Measurements from ENCODE around the gene NANOS2.

The NANOS2 gene

DNA sequence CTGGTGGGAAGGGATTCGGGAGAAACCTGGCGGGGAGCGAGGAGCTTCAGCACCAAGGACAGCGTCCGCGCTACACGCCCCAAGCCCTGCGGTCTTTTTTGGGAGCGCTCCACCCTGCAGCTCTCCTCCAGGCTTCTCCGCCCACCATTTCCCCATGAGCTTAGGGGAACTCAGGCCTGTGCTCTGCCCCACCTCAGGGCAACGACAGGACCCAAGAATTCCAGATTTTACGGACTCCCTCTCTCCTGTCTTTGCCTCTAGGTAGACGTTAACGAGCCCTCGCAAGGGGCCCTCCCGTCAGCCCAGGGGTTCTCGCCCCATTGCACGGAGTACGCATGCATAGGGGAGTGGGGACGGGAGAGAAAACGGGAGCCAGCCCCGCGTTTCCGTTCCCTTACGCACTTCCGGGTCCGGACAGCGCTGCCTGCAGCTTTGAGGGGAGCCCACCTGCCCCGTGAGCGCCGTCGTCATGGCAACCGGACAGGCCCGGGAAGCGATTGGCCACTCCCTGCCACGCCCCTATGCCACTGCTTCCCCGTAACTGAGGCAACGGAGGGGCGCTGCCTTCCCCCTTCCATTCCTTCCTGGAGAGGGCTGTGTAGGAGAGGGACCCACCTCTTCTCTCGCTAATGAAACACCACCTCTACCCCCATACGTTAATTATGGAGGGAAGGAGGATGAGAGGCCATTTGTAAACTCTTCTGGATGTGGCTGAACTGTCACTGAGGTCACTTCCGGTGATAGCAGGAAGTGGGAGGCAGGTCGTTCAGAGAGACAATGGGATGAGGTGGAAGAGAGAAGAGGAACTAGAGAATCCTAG lies 38.3 kb upstream of the NANOS2 start:
- H3K36me3 ChIP-seq (ENCODE audit: control insufficient read depth in 2 of 2, insufficient read depth in 2 of 2, low read length in 2 of 2), result no peaks in the 10 kb centered on the region
- peaks cover 9 to 25% of the 10 kb centered on the region in 2 donors for H3K27me3 ChIP-seq (ENCODE audit: control insufficient read depth in 1 of 2, insufficient read depth in 2 of 2, low read length in 2 of 2)
- no peak overlapping the region for H3K9ac ChIP-seq (ENCODE audit: low read length in 2 of 2)
- H3K4me1 ChIP-seq (ENCODE audit: control insufficient read depth, insufficient read depth, low read length), result no peaks in the 10 kb centered on the region
- H3K27ac ChIP-seq (ENCODE audit: low read length), result no peak overlapping the region
- H3K4me3 ChIP-seq (ENCODE audit: low read length in 2 of 2), result no peak overlapping the region
- H3K9me3 ChIP-seq (ENCODE audit: control insufficient read depth in 2 of 2, low read length in 2 of 2), result peaks cover 0 to 2% of the 10 kb centered on the region in 2 donors

DNA sequence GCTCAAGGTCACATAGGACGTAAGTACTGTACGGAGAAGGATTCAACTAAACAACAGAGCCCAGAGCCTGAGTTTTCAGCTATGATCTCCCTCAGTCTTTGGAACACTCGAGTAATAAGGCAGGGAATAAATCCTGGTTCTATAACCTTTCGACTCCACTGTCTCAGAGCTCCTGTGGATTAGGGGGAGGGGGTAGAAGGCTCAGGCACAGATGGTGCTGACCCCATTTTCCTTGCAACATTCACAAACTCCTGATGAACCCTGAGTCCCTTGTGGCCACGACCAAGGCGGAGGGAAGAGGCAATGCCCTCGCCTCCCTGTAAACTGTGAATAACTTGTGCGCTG lies 37.7 kb upstream of the NANOS2 start:
- no peak overlapping the region for H3K9ac ChIP-seq (ENCODE audit: low read length in 2 of 2)
- no peak overlapping the region for H3K4me3 ChIP-seq (ENCODE audit: low read length in 2 of 2)
- no peaks in the 10 kb centered on the region for H3K4me1 ChIP-seq (ENCODE audit: control insufficient read depth, insufficient read depth, low read length)
- peaks cover 0 to 2% of the 10 kb centered on the region in 2 donors for H3K9me3 ChIP-seq (ENCODE audit: control insufficient read depth in 2 of 2, low read length in 2 of 2)
- no peak overlapping the region for H3K27ac ChIP-seq (ENCODE audit: low read length)
- H3K27me3 ChIP-seq (ENCODE audit: control insufficient read depth in 1 of 2, insufficient read depth in 2 of 2, low read length in 2 of 2), result peaks cover 9 to 25% of the 10 kb centered on the region in 2 donors
- H3K36me3 ChIP-seq (ENCODE audit: control insufficient read depth in 2 of 2, insufficient read depth in 2 of 2, low read length in 2 of 2), result no peaks in the 10 kb centered on the region

DNA sequence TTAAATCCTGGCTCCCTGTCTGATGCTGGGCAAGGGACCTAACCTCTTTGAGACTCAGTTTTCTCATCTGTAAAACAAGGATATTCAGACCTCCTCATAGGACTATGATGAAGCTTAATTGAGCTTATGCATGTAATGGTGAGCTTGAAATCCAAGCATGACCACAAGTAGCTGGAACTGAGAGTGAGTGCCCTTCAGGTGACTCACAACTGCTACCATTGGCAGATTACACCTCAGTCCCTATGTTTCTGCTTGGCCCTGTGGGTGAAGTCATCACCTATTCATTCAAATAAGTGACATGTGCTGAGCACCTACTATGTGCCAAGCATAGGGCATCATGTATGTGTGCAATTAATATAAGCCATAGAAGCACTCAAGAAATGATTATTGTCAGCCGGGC lies 33.3 kb upstream of the NANOS2 start:
- Histone ChIP-seq H3K9me3 (ENCODE audit: control insufficient read depth in 2 of 2, low read length in 2 of 2) (no peaks in the 10 kb centered on the region), H3K9ac (ENCODE audit: low read length in 2 of 2) (no peak overlapping the region), H3K27me3 (ENCODE audit: control insufficient read depth in 1 of 2, insufficient read depth in 2 of 2, low read length in 2 of 2) (peaks cover 4 to 11% of the 10 kb centered on the region in 2 donors), H3K4me1 (ENCODE audit: control insufficient read depth, insufficient read depth, low read length) (no peaks in the 10 kb centered on the region), H3K36me3 (ENCODE audit: control insufficient read depth in 2 of 2, insufficient read depth in 2 of 2, low read length in 2 of 2) (no peaks in the 10 kb centered on the region), H3K27ac (ENCODE audit: low read length) (no peak overlapping the region), H3K4me3 (ENCODE audit: low read length in 2 of 2) (no peak overlapping the region)

DNA sequence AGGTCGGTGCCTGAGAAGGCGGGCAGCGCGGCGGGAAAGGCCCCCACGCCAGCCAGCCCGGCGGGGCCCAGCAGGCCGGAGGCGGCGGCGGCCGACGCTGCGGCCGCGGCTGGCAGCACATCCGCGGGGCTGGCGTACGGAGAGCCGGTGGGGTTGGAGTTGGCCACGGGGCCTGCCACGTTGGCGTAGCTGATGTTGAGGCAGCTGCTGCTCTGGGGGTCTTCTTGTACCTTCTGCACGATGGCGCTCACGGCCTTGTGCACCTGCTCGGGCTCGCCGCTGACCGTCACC lies 25.9 kb upstream of the NANOS2 start:
- Histone ChIP-seq H3K9me3 (ENCODE audit: control insufficient read depth in 2 of 2, low read length in 2 of 2) (peaks cover 0 to 2% of the 10 kb centered on the region in 2 donors), H3K27ac (ENCODE audit: low read length) (no peak overlapping the region), H3K36me3 (ENCODE audit: control insufficient read depth in 2 of 2, insufficient read depth in 2 of 2, low read length in 2 of 2) (peaks cover 0 to 2% of the 10 kb centered on the region in 2 donors), H3K9ac (ENCODE audit: low read length in 2 of 2) (no peak overlapping the region), H3K4me3 (ENCODE audit: low read length in 2 of 2) (no peak overlapping the region), H3K4me1 (ENCODE audit: control insufficient read depth, insufficient read depth, low read length) (no peaks in the 10 kb centered on the region), H3K27me3 (ENCODE audit: control insufficient read depth in 1 of 2, insufficient read depth in 2 of 2, low read length in 2 of 2) (peaks cover 8 to 26% of the 10 kb centered on the region in 2 donors)

DNA sequence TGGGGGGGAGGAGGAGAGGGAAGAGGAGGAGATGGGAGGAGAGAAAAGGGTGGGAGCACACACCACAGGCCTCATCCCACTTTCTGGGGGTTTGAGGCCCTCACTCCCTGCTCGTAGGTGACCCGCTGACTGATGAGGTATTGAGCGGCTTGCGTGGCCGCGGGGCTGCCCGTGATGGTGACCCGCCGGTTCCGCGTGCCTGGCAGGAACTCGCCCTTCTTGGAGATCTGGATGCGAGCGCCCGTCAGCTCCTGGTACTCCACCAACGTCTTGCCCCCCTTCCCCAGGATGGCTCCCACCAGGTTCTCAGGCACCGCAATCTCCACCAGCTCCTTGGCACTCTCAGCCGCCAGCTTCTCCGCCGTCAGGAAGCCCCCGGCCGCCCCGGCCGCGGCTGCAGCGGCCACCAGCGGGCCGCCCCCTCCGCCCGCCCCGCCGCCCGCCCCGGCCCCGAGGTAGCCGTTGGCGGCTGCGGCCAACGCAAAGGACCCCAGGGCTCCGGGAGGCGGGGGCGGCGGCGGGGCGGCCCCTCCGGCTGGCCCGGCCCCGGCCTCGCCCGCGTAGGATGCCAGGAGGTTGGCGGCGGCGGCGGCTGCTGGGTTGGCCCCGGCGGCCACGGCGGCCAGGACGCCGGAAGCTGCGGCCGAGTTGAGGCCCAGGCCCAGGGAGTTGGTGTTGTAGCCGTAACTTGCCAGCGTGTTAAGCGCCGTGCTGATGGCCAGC lies 25.4 kb upstream of the NANOS2 start:
- Histone ChIP-seq H3K36me3 (ENCODE audit: control insufficient read depth in 2 of 2, insufficient read depth in 2 of 2, low read length in 2 of 2) (peaks cover 0 to 2% of the 10 kb centered on the region in 2 donors), H3K4me1 (ENCODE audit: control insufficient read depth, insufficient read depth, low read length) (no peaks in the 10 kb centered on the region), H3K4me3 (ENCODE audit: low read length in 2 of 2) (no peak overlapping the region), H3K9ac (ENCODE audit: low read length in 2 of 2) (no peak overlapping the region), H3K9me3 (ENCODE audit: control insufficient read depth in 2 of 2, low read length in 2 of 2) (peaks cover 0 to 2% of the 10 kb centered on the region in 2 donors), H3K27me3 (ENCODE audit: control insufficient read depth in 1 of 2, insufficient read depth in 2 of 2, low read length in 2 of 2) (peaks cover 11 to 30% of the 10 kb centered on the region in 2 donors), H3K27ac (ENCODE audit: low read length) (no peak overlapping the region)

DNA sequence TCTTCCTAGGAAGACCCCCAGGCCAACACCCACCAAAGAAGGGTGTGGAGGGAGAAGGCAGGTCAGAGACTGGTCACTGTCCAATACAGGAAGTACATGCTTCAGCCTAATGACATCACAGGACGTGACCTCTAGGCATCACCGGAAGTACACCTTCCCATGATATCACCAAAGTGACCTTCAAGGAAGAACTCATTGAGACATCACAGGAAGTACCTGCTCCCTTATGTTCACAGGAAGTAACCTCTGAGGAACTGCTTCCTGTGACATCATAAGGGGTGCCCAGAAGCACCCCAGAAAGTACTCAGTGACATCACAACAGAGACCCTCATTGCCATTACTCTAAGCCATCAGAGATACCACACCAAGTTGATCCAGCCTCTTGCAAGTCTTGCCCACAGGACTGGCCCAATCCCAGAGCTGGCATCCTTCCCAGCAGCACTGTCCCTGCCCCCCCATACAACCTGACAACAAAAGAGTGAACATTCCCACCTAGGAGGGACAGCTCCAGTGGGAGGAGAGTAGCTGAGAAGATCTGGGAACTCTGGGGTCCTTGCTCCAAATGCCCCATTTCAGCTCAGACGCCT lies 24.2 kb upstream of the NANOS2 start:
- peaks cover 16 to 32% of the 10 kb centered on the region in 2 donors for H3K27me3 ChIP-seq (ENCODE audit: control insufficient read depth in 1 of 2, insufficient read depth in 2 of 2, low read length in 2 of 2)
- no peak overlapping the region for H3K27ac ChIP-seq (ENCODE audit: low read length)
- no peaks in the 10 kb centered on the region for H3K4me1 ChIP-seq (ENCODE audit: control insufficient read depth, insufficient read depth, low read length)
- peaks cover 0 to 2% of the 10 kb centered on the region in 2 donors for H3K9me3 ChIP-seq (ENCODE audit: control insufficient read depth in 2 of 2, low read length in 2 of 2)
- peaks cover 0 to 2% of the 10 kb centered on the region in 2 donors for H3K36me3 ChIP-seq (ENCODE audit: control insufficient read depth in 2 of 2, insufficient read depth in 2 of 2, low read length in 2 of 2)
- no peak overlapping the region for H3K9ac ChIP-seq (ENCODE audit: low read length in 2 of 2)
- no peak overlapping the region for H3K4me3 ChIP-seq (ENCODE audit: low read length in 2 of 2)

DNA sequence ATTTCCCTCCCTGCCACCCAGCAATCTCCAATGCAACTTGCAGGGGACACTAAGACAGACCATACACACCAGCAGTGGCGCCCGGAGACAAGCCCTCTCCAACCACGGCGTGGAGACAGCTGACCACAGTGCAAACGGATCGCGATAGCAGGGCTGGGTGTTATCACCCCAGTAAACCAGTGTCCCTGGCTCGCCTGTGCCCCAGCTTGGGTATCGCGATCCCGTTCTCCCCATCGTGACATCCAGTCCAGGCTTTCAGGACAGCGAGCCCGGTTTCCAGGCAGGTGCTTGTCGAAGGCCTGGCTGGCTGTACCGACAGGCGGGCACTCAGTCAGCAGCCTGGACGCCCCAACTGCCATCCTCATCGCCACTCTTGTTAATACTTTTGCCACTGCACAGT lies 20.7 kb upstream of the NANOS2 start:
- Histone ChIP-seq H3K27me3 (ENCODE audit: control insufficient read depth in 1 of 2, insufficient read depth in 2 of 2, low read length in 2 of 2) (peaks cover 21 to 32% of the 10 kb centered on the region in 2 donors), H3K9me3 (ENCODE audit: control insufficient read depth in 2 of 2, low read length in 2 of 2) (peaks cover 0 to 2% of the 10 kb centered on the region in 2 donors), H3K4me1 (ENCODE audit: control insufficient read depth, insufficient read depth, low read length) (no peaks in the 10 kb centered on the region), H3K9ac (ENCODE audit: low read length in 2 of 2) (no peak overlapping the region), H3K4me3 (ENCODE audit: low read length in 2 of 2) (no peak overlapping the region), H3K27ac (ENCODE audit: low read length) (no peak overlapping the region), H3K36me3 (ENCODE audit: control insufficient read depth in 2 of 2, insufficient read depth in 2 of 2, low read length in 2 of 2) (no peaks in the 10 kb centered on the region)

DNA sequence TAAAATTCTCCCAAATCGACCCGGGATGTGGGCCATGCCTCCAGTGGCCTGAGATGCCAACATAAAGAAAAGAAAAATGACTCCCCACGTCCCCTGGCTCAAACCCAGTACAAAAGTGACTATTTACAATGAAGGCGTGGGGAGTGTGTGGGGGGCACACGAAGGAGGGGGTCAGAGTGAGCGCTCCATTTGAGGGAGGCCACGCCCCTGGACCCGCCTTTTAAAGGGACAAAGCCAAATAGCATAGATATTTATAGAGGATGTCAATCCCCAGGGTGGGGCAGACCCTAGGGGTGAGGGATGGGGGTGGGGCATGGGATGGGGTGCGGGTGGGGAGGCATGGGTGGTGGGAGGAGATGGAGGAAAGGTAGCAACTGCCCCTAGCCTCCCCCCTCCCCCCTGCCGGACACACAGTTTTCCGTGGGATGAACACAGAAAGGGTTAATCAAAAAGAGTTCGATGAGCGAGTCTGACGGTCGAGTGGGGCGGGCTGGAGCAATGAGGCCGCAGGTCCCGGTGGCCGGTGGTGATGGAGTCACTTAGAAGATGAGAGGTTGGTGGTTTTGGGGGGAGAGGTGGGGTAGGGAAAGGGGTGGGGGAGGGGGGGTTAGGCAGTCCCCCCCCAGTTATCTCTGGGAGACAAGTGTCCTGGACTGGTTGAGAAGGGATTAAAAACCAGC lies 20.1 kb upstream of the NANOS2 start:
- no peak overlapping the region for H3K27ac ChIP-seq (ENCODE audit: low read length)
- H3K9ac ChIP-seq (ENCODE audit: low read length in 2 of 2), result no peak overlapping the region
- peaks cover 0 to 2% of the 10 kb centered on the region in 2 donors for H3K9me3 ChIP-seq (ENCODE audit: control insufficient read depth in 2 of 2, low read length in 2 of 2)
- no peak overlapping the region for H3K4me3 ChIP-seq (ENCODE audit: low read length in 2 of 2)
- peaks cover 21 to 31% of the 10 kb centered on the region in 2 donors for H3K27me3 ChIP-seq (ENCODE audit: control insufficient read depth in 1 of 2, insufficient read depth in 2 of 2, low read length in 2 of 2)
- H3K4me1 ChIP-seq (ENCODE audit: control insufficient read depth, insufficient read depth, low read length), result no peaks in the 10 kb centered on the region
- no peaks in the 10 kb centered on the region for H3K36me3 ChIP-seq (ENCODE audit: control insufficient read depth in 2 of 2, insufficient read depth in 2 of 2, low read length in 2 of 2)

DNA sequence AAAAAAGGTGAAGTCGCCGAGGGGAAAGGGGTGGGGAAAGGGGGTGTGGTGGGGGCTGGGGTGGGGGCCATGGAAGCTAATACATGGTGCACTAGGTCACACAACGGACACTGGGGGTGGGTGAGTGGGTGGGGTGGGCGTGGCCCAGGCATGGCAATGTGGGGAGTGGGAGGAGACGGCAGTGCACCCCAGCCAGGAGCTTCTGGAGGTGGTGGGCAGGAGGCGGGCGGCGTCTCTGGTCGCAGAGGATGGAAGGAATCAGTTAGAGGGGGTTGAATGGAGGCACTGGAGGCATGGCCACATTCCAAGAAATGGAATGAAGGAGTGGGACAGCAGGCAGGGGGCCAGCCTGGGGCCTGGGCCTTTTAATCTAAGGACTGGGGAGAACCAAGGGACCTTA lies 19.2 kb upstream of the NANOS2 start:
- Histone ChIP-seq H3K9ac (ENCODE audit: low read length in 2 of 2) (no peak overlapping the region), H3K27ac (ENCODE audit: low read length) (no peak overlapping the region), H3K4me1 (ENCODE audit: control insufficient read depth, insufficient read depth, low read length) (no peaks in the 10 kb centered on the region), H3K4me3 (ENCODE audit: low read length in 2 of 2) (no peak overlapping the region), H3K27me3 (ENCODE audit: control insufficient read depth in 1 of 2, insufficient read depth in 2 of 2, low read length in 2 of 2) (peaks cover 21 to 25% of the 10 kb centered on the region in 2 donors), H3K36me3 (ENCODE audit: control insufficient read depth in 2 of 2, insufficient read depth in 2 of 2, low read length in 2 of 2) (no peaks in the 10 kb centered on the region), H3K9me3 (ENCODE audit: control insufficient read depth in 2 of 2, low read length in 2 of 2) (peaks cover 0 to 2% of the 10 kb centered on the region in 2 donors)

DNA sequence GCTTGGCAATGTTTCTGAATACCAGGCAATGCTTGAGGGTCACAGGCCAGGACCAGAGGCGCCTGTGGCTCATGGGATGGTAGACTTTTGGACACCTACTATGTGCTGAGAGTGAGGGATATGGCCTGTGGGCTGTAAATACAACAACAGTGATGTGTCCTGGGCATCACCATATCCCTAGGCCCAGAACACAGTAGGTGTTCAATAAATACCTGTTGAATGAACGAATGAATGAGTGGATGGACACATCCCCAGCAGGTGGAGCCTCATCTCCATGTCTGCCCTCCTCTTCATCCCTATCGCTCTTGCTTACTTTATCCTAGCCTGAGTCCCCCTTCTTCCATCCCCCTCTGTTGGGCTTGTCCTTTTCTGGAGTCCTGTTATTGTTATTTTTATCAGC lies 16.5 kb upstream of the NANOS2 start:
- Histone ChIP-seq H3K9me3 (ENCODE audit: control insufficient read depth in 2 of 2, low read length in 2 of 2) (no peaks in the 10 kb centered on the region), H3K4me3 (ENCODE audit: low read length in 2 of 2) (no peak overlapping the region), H3K36me3 (ENCODE audit: control insufficient read depth in 2 of 2, insufficient read depth in 2 of 2, low read length in 2 of 2) (no peaks in the 10 kb centered on the region), H3K27ac (ENCODE audit: low read length) (no peak overlapping the region), H3K4me1 (ENCODE audit: control insufficient read depth, insufficient read depth, low read length) (peaks cover 4% of the 10 kb centered on the region), H3K27me3 (ENCODE audit: control insufficient read depth in 1 of 2, insufficient read depth in 2 of 2, low read length in 2 of 2) (peaks cover 11 to 15% of the 10 kb centered on the region in 2 donors), H3K9ac (ENCODE audit: low read length in 2 of 2) (no peak overlapping the region)
